Stimulated activated CD4-positive, alpha-beta T cell treated with anti-CD3 and anti-CD28 coated beads, Interleukin-2, amount 100 ng/mL, for 24 hours (primary cell): ENCODE results near the gene LRRC74B.

ENCODE experiments used
- DNase-seq, 2 donors: peaks; one replicate each; pipeline ENCODE4 v3.0.0-alpha.2; 2020

LRRC74B gene

DNA sequence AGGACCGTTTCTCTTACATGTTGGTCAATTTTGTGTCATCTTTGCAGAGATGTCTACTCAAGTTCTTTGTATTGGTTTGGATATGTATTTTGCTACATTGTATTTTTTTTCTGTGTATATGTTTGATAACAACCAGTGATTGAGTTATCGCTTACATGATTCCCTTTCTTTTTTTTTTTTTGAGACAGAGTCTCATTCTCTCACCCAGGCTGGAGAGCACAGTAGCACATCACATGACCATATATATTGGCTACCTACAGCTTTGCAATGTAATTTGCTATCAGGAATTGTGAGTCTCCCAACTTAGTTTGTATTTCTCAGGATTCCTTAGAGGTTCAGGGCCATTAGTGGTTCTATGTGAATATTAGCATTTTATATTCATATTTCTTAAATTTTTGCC lies 59.5 kb downstream of the LRRC74B start:
- no peak for DNase-seq

DNA sequence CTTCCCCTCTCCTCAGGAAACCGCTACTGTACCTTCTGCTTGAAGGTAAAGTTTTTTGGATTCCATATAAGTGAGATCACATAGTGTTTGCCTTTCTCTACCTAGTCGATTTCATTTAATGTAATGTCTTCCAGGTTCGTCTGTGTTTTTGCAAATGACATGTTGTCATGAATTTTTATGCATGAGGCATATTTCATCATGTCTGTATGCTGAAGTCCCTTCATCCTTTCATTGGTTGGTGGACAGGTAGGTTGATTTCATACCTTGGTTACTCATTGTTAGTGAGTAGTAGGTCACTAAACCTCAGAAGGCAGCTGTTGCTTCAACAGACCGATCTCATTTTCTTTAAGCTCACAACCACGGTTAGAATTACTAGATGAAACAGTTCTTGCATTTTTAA lies 60.3 kb downstream of the LRRC74B start:
- no peak for DNase-seq

GRCh38 chr22:21108379-21109115 lies 62.8 kb downstream of the LRRC74B start:
- no peak for DNase-seq
